Activated CD4-positive, alpha-beta T cell treated with anti-CD3 and anti-CD28 coated beads, Interleukin-2, Interleukin-4, amounts not matched to agents 100 ng/mL and 50 ng/mL, durations not matched to agents 16 hours and 8 hours (primary cell): Measurements from ENCODE around the gene ATL3.
"Not testable (repeated sequence)": the region's sequence is repeated elsewhere in the genome, so short reads cannot be mapped to it uniquely, and the experiment has no call there.

Experiments
- DNase-seq: peaks from one replicate; pipeline ENCODE4 v3.0.0-alpha.2; 2020; ENCODE audit warnings: low spot score

Gene ATL3, protein sequence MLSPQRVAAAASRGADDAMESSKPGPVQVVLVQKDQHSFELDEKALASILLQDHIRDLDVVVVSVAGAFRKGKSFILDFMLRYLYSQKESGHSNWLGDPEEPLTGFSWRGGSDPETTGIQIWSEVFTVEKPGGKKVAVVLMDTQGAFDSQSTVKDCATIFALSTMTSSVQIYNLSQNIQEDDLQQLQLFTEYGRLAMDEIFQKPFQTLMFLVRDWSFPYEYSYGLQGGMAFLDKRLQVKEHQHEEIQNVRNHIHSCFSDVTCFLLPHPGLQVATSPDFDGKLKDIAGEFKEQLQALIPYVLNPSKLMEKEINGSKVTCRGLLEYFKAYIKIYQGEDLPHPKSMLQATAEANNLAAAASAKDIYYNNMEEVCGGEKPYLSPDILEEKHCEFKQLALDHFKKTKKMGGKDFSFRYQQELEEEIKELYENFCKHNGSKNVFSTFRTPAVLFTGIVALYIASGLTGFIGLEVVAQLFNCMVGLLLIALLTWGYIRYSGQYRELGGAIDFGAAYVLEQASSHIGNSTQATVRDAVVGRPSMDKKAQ

GRCh38 chr11:63671322-63672155 is at the start of gene ATL3:
Gene ATL3 (minus strand): TSS chr11:63671376. CDS start chr11:63671335, 41 bp downstream.
- DNase-seq = peak; percentile 92

GRCh38 chr11:63720611-63721010 is 49.4 kb upstream of the ATL3 start:
- no peak for DNase-seq

GRCh38 chr11:63719987-63720386 is 48.8 kb upstream of the ATL3 start:
- no peak for DNase-seq

GRCh38 chr11:63719001-63719400 is 47.8 kb upstream of the ATL3 start:
- DNase-seq = no peak

GRCh38 chr11:63716046-63716445 is 44.9 kb upstream of the ATL3 start:
- DNase-seq = no peak

DNA sequence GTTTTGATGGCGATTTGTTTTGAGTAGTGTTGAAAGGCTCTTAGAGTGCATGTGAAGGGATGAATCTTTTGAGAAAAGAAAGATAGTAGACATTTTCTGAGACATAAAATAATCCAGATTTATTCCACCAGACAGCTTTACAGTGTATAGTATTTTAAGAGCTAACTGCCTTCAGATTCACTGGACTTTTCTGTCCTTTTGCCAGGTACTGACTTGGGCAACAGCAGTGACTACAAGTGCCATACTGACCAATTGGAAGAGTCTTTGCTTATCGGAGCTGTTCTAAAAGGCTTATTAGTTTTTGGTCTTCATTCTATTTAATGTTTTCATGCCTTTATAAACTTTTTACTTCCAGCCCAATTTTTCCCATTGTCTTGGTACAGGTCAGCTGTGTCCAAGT is 42.6 kb upstream of the ATL3 start:
- no peak for DNase-seq

GRCh38 chr11:63711838-63712237 is 40.7 kb upstream of the ATL3 start:
- no peak for DNase-seq

GRCh38 chr11:63710476-63711217 is 39.5 kb upstream of the ATL3 start:
- no peak for DNase-seq

- no peak for DNase-seq
Observed at GRCh38 chr11:63709336-63709884, 38.2 kb upstream of the ATL3 start.

GRCh38 chr11:63708764-63709163 is 37.6 kb upstream of the ATL3 start:
- no peak for DNase-seq

- no peak for DNase-seq
Observed at GRCh38 chr11:63705526-63705925, 34.4 kb upstream of the ATL3 start.

DNA sequence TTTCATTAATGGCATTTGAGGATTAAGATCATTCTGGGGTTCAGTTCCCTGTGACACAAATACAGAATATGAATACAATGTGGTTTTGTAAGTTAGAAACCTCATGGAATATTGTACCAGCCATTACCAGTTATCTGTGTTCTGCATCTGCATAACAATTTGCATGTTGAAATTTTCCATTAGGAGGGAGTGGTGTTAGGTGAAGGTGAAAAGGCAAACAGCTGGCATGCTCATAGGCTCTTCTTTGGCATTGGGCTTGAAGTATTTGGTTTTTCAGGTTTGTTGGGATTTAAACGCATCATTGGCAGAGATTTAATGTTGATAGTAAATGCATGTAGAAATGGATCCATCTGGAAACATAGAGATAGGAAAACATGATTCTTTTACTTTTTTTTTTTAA is 28.7 kb upstream of the ATL3 start:
- no peak for DNase-seq

- no peak for DNase-seq
Observed at GRCh38 chr11:63698976-63699733, 28.0 kb upstream of the ATL3 start.

DNA sequence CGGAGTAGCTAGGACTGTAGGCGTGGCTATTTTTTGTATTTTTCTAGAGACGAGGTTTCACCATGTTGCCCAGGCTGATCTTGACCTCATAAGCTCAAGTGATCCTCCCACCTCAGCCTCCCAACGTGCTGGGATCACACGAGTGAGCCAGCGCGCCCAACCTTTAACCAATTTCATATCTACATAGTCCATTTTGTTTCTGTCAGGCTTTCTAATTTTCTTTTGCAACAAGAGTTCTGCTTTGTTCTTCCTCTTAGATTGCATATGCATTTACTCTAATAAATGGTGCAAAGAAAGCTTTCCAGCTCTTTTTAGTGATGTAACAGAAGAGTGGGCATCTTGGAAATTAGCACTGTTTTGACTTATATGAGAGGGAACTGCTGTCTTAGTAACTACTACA is 23.4 kb upstream of the ATL3 start:
- DNase-seq = no peak

DNA sequence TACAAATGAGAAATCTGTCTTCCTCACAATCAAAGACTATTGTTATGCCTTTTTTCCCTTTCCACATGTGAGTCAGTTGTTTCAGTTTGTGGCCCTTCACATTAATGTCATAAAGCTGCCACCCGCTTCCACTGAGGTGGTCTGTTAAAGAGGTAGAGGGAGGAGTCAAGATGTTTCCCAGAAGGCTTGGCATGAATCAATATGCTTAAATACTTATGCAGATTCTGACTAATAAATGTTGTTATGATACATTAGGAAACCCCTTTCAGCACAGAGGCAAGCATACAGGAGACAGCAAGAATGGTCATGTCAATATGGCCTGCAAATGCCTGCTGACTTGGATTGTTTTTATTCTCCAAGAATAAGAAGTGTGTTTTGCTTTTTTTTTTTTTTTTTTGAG is 16.7 kb upstream of the ATL3 start:
- peak; percentile 40 for DNase-seq

DNA sequence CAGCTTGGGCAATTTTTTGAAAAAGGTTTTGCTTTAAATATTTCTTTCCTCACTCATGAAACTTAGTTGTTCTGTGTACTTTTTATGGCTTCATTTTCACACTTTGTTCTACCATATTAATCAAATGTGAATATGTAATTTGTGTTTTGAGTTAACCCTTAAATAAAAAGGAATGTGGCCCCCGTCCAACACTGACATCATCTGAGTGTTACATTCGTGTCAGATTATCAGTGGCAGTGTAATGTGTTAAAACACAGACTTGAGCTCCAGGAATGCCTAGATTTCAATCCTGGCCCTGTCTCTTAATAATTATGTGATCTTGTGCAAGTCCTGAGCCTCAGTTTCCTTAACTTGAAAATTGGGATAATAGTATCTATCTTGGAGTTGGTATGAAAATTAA is 15.8 kb upstream of the ATL3 start:
- no peak for DNase-seq

DNA sequence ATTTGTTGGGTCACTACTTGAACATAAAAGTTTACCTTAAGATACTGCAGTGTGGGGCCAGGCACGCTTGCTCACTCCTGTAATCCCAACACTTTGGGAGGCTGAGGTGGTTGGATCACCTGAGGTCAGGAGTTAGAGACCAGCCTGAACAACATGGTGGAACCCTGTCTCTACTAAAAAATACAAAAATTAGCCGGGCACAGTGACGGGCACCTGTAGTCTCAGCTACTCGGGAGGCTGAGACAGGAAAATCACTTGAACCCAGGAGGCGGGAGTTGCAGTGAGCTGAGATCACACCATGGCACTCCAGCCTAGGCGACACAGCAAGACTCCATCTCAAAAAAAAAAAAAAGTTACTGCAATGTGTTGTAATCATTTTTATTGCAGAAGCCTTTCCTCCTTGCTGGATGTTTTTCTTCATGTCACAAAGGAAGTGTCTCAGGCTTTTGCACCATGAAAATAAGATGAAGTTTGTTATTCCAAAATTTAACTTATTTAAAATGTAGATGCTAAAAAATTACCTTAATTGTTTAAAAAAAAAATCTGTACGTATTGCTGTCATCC is 14.1 kb upstream of the ATL3 start:
- not testable (repeated sequence) for DNase-seq

GRCh38 chr11:63683133-63683991 is 12.2 kb upstream of the ATL3 start:
- DNase-seq = no peak

DNA sequence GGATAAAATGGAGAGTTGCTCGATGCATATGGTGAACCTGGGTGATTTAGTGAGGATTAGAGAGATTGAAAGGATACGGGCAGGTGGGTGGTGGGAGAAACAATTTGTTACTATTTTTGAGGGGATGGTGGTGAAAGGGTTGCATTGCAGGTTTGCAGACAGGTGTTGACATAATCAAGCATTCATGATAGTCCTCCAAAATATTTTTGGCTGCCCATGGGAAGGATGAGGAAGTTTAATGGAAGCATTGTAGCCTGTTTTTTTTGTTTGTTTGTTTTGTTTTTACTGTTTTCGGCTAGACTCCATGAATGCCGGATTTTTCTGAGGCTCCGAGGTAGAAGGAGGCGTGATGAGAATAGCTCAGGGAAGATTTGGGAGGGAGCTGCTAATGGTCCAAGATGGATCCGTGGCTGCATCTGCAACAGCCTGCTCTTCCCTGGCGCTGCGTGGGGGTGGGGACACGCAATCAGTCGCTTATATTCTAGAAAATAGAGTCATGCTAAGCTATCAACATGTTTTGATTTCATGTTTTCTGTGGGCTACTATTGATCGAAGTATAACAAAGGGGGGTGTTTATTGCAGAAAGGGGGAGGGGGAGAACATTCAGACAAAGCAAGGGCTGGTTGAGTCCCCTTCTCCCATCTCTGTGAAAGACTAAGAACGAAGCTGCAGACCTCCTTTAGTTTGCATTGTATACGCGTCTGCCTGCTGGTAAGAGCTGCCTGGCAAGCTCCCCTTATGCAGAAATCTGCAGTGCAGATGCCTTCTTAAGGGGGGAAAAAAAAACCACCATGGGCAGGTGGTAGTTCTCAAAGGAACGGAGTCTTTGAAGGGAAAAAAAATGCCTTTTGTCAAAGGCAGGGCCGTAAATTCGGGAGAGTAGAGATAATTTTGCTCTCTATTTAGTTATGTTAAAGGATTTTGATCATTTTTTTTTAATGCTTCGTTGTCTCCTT is 11.2 kb upstream of the ATL3 start:
- DNase-seq = no peak
